HL-60 (cell line): ENCODE results near the gene SVIP.

Source experiments
- DNase-seq, 2 experiments: peaks; one replicate each; pipeline ENCODE4 v3.0.0-alpha.2; 2010 to 2020; ENCODE audit warnings: low read depth in 1 of 2, low spot score in 1 of 2
- H3K27ac ChIP-seq: fragments of 250-450 bp; sonication (Bioruptor Pico); replicated peaks from 2 replicates; pipeline ENCODE4 v1.5.1; 2020; ENCODE audit warnings: mild to moderate bottlenecking, moderate library complexity
- H3K27me3 ChIP-seq: fragments of 250-450 bp; sonication (Bioruptor Pico); 2 replicates; pipeline ENCODE4 v1.5.1; 2021; ENCODE audit warnings: mild to moderate bottlenecking, moderate library complexity; ENCODE audit not compliant: insufficient read depth, poor library complexity, severe bottlenecking
- H3K4me3 ChIP-seq: replicated peaks from 2 replicates; pipeline ENCODE4 v1.5.1; 2011; ENCODE audit warnings: mild to moderate bottlenecking, control low read depth, low read length; ENCODE audit not compliant: insufficient read depth
- GABPA ChIP-seq: IDR thresholded peaks from 2 replicates; pipeline ENCODE4 v1.6.1; 2012; ENCODE audit warnings: low read depth
- POLR2AphosphoS5 ChIP-seq: IDR thresholded peaks from 2 replicates; pipeline ENCODE4 v1.6.1; 2012; ENCODE audit warnings: low read depth
- SPI1 ChIP-seq: IDR thresholded peaks from 2 replicates; pipeline ENCODE4 v1.6.1; 2012; ENCODE audit warnings: low read depth, mild to moderate bottlenecking, borderline replicate concordance
- TF ChIP-seq, protein P1 (sequence below): IDR thresholded peaks from one replicate; pipeline ENCODE4 v1.5.1; 2011; ENCODE audit warnings: low read length, control low read depth, inconsistent platforms; ENCODE audit not compliant: insufficient read depth
- TF ChIP-seq, protein P2 (sequence below): IDR thresholded peaks from 2 replicates; pipeline ENCODE4 v1.6.1; 2012; ENCODE audit warnings: low read depth; ENCODE audit not compliant: insufficient replicate concordance

SVIP gene

DNA sequence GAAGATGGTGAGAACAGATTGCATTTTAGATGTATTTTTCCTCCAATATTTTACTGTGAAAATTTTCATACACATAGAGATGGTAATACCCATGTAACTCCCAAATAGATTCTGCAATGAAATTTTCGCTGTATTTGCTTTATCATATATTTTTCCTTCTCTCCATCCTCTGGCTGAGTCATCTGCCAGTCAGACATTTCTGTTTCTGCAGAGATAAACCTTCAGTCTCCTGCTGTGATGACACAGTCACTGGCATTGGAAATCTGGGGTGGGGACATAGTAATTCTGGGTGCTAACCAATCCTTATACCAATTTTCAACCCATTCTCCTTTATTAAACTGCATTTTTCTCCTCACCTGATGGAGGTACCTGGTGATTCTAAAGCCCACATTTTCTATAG lies 33.7 kb downstream of the SVIP start:
- Histone ChIP-seq H3K4me3 (no peak overlapping the region), H3K27ac (no peak overlapping the region), H3K27me3 (no peaks in the 10 kb centered on the region)
- DNase-seq: no peak
- no peak for TF ChIP-seq SPI1
- TF ChIP-seq GABPA: no peak
- TF ChIP-seq, protein P1, sequence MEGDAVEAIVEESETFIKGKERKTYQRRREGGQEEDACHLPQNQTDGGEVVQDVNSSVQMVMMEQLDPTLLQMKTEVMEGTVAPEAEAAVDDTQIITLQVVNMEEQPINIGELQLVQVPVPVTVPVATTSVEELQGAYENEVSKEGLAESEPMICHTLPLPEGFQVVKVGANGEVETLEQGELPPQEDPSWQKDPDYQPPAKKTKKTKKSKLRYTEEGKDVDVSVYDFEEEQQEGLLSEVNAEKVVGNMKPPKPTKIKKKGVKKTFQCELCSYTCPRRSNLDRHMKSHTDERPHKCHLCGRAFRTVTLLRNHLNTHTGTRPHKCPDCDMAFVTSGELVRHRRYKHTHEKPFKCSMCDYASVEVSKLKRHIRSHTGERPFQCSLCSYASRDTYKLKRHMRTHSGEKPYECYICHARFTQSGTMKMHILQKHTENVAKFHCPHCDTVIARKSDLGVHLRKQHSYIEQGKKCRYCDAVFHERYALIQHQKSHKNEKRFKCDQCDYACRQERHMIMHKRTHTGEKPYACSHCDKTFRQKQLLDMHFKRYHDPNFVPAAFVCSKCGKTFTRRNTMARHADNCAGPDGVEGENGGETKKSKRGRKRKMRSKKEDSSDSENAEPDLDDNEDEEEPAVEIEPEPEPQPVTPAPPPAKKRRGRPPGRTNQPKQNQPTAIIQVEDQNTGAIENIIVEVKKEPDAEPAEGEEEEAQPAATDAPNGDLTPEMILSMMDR: no peak
- TF ChIP-seq, protein P2, sequence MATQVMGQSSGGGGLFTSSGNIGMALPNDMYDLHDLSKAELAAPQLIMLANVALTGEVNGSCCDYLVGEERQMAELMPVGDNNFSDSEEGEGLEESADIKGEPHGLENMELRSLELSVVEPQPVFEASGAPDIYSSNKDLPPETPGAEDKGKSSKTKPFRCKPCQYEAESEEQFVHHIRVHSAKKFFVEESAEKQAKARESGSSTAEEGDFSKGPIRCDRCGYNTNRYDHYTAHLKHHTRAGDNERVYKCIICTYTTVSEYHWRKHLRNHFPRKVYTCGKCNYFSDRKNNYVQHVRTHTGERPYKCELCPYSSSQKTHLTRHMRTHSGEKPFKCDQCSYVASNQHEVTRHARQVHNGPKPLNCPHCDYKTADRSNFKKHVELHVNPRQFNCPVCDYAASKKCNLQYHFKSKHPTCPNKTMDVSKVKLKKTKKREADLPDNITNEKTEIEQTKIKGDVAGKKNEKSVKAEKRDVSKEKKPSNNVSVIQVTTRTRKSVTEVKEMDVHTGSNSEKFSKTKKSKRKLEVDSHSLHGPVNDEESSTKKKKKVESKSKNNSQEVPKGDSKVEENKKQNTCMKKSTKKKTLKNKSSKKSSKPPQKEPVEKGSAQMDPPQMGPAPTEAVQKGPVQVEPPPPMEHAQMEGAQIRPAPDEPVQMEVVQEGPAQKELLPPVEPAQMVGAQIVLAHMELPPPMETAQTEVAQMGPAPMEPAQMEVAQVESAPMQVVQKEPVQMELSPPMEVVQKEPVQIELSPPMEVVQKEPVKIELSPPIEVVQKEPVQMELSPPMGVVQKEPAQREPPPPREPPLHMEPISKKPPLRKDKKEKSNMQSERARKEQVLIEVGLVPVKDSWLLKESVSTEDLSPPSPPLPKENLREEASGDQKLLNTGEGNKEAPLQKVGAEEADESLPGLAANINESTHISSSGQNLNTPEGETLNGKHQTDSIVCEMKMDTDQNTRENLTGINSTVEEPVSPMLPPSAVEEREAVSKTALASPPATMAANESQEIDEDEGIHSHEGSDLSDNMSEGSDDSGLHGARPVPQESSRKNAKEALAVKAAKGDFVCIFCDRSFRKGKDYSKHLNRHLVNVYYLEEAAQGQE: no peak
- no peak for TF ChIP-seq POLR2AphosphoS5

DNA sequence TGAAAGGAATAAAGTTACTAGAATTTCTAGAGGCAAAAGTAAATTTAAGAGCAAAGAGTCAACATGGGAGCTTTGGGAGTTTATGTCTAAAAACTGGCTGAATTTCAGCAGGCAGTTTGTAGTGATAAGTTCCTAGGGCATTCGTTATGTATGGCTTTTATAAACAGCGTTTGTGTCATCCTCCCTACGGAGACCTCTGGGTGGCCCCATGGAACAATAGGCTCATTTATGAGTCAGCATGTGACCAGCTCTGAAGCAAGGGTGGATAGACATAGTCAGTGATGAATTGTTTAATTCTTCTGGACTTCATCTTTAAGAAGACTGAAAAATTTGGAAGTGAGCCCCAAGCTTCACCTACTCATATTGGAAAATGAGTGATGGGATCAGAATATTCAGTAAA lies 37.1 kb downstream of the SVIP start:
- DNase-seq: no peak
- no peak overlapping the region for H3K27ac ChIP-seq
- no peaks in the 10 kb centered on the region for H3K27me3 ChIP-seq
- H3K4me3 ChIP-seq: no peak overlapping the region
- TF ChIP-seq GABPA (no peak), POLR2AphosphoS5 (no peak), SPI1 (no peak)
- TF ChIP-seq, protein P2: no peak
- TF ChIP-seq, protein P1: no peak

DNA sequence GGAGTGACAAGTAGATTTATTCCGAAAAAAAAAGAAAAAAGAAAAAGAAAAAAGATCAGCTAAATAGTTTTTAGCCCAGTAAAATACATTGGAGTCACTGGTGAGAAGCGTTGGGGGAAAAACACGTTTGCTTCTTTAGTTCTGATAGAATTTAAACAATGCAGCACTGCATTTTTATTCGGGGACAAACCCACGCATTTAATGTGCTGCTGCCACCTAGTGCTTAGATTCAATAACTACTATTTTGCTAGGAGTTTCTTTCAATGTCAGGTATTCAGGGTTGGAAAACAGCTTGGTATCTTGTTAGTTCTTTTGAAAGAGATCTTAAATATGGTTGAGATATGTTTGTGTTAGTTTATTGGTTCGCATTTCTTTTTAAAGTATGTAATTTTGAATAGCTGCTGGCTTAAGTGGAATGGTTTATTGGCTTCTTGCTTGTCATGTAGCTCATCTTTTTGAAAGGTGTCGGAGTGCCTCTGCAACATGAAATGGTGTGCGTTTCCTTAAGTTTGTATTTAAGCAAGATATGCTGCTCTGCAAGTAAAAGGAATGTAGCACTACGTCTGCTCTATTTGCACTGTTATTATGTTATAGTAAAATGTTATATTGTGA lies 41.9 kb downstream of the SVIP start:
- peak in 1 of 2 experiments; percentile 6 for DNase-seq
- Histone ChIP-seq H3K4me3 (no peak overlapping the region), H3K27ac (no peak overlapping the region), H3K27me3 (no peaks in the 10 kb centered on the region)
- TF ChIP-seq SPI1 (no peak), GABPA (no peak)
- TF ChIP-seq, protein P2: no peak
- TF ChIP-seq, protein P1: peak; percentile 20
